Neutrophil (primary cell): ENCODE measurements around the gene OR7G3.

Source experiments
- H3K27ac ChIP-seq: fragments of 200-600 bp; sonication (generic); 2 replicates; pipeline ENCODE4 v1.5.1; 2016; ENCODE audit warnings: mild to moderate bottlenecking, moderate library complexity
- H3K27me3 ChIP-seq: fragments of 200-600 bp; sonication (generic); 2 replicates; pipeline ENCODE4 v1.6.0; 2016; ENCODE audit warnings: mild to moderate bottlenecking
- H3K36me3 ChIP-seq: fragments of 200-600 bp; sonication (generic); 2 replicates; pipeline ENCODE4 v1.5.1; 2017
- H3K4me1 ChIP-seq, 2 experiments: fragments of 200-600 bp in 1 of 2; sonication (generic) in 1 of 2; 1 replicate in 1 of 2; 2 replicates in 1 of 2; pipeline versions ENCODE4 v1.5.1 to v1.6.1; 2013 to 2016; ENCODE audit warnings: low read depth in 1 of 2, low read length in 1 of 2, mild to moderate bottlenecking in 1 of 2, moderate library complexity in 1 of 2; ENCODE audit not compliant: control insufficient read depth in 1 of 2, insufficient read depth in 1 of 2
- H3K4me3 ChIP-seq, 2 experiments: fragments of 200-600 bp in 1 of 2; sonication (generic) in 1 of 2; 1 replicate in 1 of 2; 2 replicates in 1 of 2; pipeline ENCODE4 v1.5.1; 2013 to 2016; ENCODE audit warnings: low read depth in 1 of 2, low read length in 1 of 2, mild to moderate bottlenecking in 1 of 2, moderate library complexity in 1 of 2
- H3K9me3 ChIP-seq: fragments of 200-600 bp; sonication (generic); 2 replicates; pipeline ENCODE4 v1.5.1; 2016
- CTCF ChIP-seq: fragments of 200-600 bp; sonication (generic); IDR thresholded peaks from 2 replicates; pipeline ENCODE4 v1.5.1; 2016; ENCODE audit warnings: antibody characterized with exemption

Gene OR7G3

DNA sequence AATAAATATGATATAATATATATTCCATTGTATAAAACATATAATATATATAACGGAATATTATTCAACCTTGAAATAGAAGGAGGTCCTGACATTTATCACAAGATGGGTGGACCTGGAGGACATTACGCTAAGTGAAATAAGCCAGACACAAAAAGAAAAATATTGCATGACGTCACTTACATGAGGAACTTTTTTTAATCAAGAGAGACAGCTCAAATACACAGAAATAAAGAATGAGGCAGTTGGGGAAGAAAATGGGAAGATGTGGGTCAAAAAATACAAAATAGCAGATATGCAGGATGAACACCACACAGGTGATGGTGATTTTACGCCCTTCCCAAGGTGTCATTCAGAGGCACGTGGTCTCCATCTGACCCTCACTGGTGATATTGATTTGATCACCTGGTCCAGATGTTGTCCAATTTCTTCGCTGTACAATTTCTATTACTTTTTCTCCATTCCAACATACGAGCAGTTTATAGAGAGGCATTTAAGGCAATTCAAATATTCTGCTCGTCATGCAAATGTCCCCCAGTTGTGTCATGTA lies 12.9 kb upstream of the OR7G3 start:
- Histone ChIP-seq H3K4me1 (peaks cover 20 to 24% of the 10 kb centered on the region in 2 experiments), H3K36me3 (no peaks in the 10 kb centered on the region), H3K4me3 (peak overlapping the region; percentile 92 to 97), H3K9me3 (no peaks in the 10 kb centered on the region), H3K27ac (peak overlapping the region; percentile 76), H3K27me3 (no peaks in the 10 kb centered on the region)
- TF ChIP-seq CTCF = no peak

DNA sequence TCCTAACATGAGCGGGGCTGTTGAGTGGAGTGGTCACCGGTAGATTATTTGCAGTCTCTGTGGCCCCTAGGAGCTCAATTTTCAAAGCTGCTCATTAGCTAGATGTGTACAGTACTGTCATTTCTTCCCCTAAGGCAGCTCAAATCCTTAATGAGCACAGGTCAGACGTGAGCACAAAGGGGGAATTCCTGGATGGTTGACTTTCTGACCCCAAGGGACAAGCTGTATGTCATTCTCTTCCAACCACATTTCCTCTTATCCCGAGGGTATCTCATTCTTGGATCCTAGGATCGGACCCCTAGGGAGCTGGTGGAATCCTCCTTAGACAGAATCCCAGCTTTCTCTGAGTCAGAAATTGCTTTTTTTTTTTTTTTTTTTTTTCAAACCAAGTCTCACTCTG lies 5.7 kb upstream of the OR7G3 start:
- no peak overlapping the region for H3K27ac ChIP-seq
- no peak for TF ChIP-seq CTCF
- no peaks in the 10 kb centered on the region for H3K9me3 ChIP-seq
- no peak overlapping the region for H3K4me3 ChIP-seq
- no peaks in the 10 kb centered on the region for H3K36me3 ChIP-seq
- H3K27me3 ChIP-seq = no peaks in the 10 kb centered on the region
- peaks cover 0 to 4% of the 10 kb centered on the region in 2 experiments for H3K4me1 ChIP-seq

GRCh38 chr19:9130965-9131364 lies 4.2 kb upstream of the OR7G3 start:
- Histone ChIP-seq H3K27ac (no peak overlapping the region), H3K4me1 (no peaks in the 10 kb centered on the region), H3K36me3 (no peaks in the 10 kb centered on the region), H3K4me3 (no peak overlapping the region), H3K9me3 (no peaks in the 10 kb centered on the region), H3K27me3 (no peaks in the 10 kb centered on the region)
- no peak for TF ChIP-seq CTCF

- Histone ChIP-seq H3K36me3 (no peaks in the 10 kb centered on the region), H3K9me3 (no peaks in the 10 kb centered on the region), H3K27me3 (no peaks in the 10 kb centered on the region), H3K27ac (no peak overlapping the region), H3K4me3 (no peak overlapping the region), H3K4me1 (no peaks in the 10 kb centered on the region)
- TF ChIP-seq CTCF = no peak
Measured at GRCh38 chr19:9128171-9128570, 1.4 kb upstream of the OR7G3 start.

- TF ChIP-seq CTCF = no peak
- no peaks in the 10 kb centered on the region for H3K36me3 ChIP-seq
- H3K27me3 ChIP-seq = peaks cover 23% of the 10 kb centered on the region
- no peaks in the 10 kb centered on the region for H3K9me3 ChIP-seq
- H3K4me1 ChIP-seq = no peaks in the 10 kb centered on the region
- H3K27ac ChIP-seq = no peak overlapping the region
- no peak overlapping the region for H3K4me3 ChIP-seq
Measured at GRCh38 chr19:9116547-9116946, 10.2 kb downstream of the OR7G3 start.

DNA sequence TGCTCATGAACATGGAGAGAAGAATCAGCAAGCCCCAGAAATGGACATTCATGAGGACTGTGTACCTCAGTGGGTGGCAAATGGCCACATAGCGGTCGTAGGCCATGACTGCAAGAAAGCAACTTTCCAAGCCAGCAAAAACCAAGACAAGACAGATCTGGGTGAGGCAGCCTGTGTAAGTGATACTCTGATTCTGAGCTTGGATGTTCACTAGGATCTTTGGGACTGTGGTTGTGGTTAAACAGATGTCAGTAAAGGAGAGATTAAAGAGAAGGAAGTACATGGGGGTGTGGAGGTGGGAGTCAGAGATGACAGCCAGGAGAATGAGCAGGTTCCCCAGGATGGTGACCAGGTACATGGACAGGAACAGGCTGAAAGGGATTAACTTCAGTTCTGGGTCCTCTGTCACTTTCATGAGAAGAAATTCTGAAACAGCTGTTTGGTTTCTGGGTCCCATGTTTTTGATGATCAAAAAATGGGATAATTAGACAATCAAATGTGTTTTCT lies 11.4 kb downstream of the OR7G3 start, which contains the start of gene OR7G1:
Gene OR7G1 (minus strand): TSS at position 457 of the 507 bp plus-strand sequence. CDS start 0 bp downstream, at position 457.
- no peak within 1 kb of the TSS for H3K27ac ChIP-seq
- H3K4me3 ChIP-seq = no peak within 1 kb of the TSS
- no peaks in the 10 kb centered on the region for H3K36me3 ChIP-seq
- TF ChIP-seq CTCF = no peak
- H3K27me3 ChIP-seq = peaks cover 23% of the 10 kb centered on the region
- no peaks in the 10 kb centered on the region for H3K4me1 ChIP-seq
- no peaks in the 10 kb centered on the region for H3K9me3 ChIP-seq
